GM23338 (cell line): ENCODE data around the gene BNC1. TPM values are rescaled to one million over a fixed set of nuclear protein-coding genes. Genes with fewer than 3 reads are reported as not detected.
A peak's percentile ranks its signal among the peaks of the same experiment; 100 is the strongest.

ENCODE experiments used
- ATAC-seq: fragments of 200-7000 bp; cut with Tn5 transposase; 3 replicates; pipeline ENCODE4 v1.9.1; 2020
- DNase-seq: peaks from one replicate; pipeline ENCODE4 v3.0.0-alpha.2; 2015; ENCODE audit warnings: low spot score
- H2AFZ ChIP-seq: fragments of 200-600 bp; sonication (generic); 2 replicates; pipeline ENCODE4 v1.8.0; 2016; ENCODE audit warnings: antibody characterized with exemption, mild to moderate bottlenecking, moderate library complexity
- H3F3A ChIP-seq: fragments of 200-600 bp; sonication (generic); replicated peaks from 2 replicates; pipeline ENCODE4 v1.8.0; 2017; ENCODE audit warnings: antibody characterized with exemption, mixed run types, low read depth
- H3K27ac ChIP-seq: fragments of 200-600 bp; sonication (generic); 2 replicates; pipeline ENCODE4 v1.6.1; 2016; ENCODE audit warnings: low read depth
- H3K27me3 ChIP-seq: fragments of 200-600 bp; sonication (generic); 2 replicates; pipeline ENCODE4 v1.8.0; 2016; ENCODE audit warnings: mild to moderate bottlenecking, mixed run types, moderate library complexity; ENCODE audit not compliant: insufficient read depth
- H3K36me3 ChIP-seq: fragments of 200-600 bp; sonication (generic); 2 replicates; pipeline ENCODE4 v1.8.0; 2016; ENCODE audit warnings: mild to moderate bottlenecking; ENCODE audit not compliant: insufficient read depth
- H3K4me1 ChIP-seq: fragments of 200-600 bp; sonication (generic); 2 replicates; pipeline ENCODE4 v1.8.0; 2016; ENCODE audit warnings: mild to moderate bottlenecking, moderate library complexity; ENCODE audit not compliant: insufficient read depth
- H3K4me2 ChIP-seq: fragments of 200-600 bp; sonication (generic); 2 replicates; pipeline ENCODE4 v1.7.1; 2017; ENCODE audit warnings: mixed run types
- H3K4me3 ChIP-seq: fragments of 200-600 bp; sonication (generic); 2 replicates; pipeline ENCODE4 v1.6.1; 2016; ENCODE audit warnings: mixed run types
- H3K79me2 ChIP-seq: fragments of 200-600 bp; sonication (generic); replicated peaks from 2 replicates; pipeline ENCODE4 v1.8.0; 2017; ENCODE audit warnings: mild to moderate bottlenecking; ENCODE audit not compliant: insufficient read depth
- H3K9me2 ChIP-seq: fragments of 200-600 bp; sonication (generic); 2 replicates; pipeline ENCODE4 v1.8.0; 2017; ENCODE audit not compliant: insufficient read depth
- H4K20me1 ChIP-seq: fragments of 200-600 bp; sonication (generic); replicated peaks from 2 replicates; pipeline ENCODE4 v1.8.0; 2017; ENCODE audit warnings: mild to moderate bottlenecking; ENCODE audit not compliant: insufficient read depth
- H3K27ac Mint-ChIP-seq: 2 replicates; pipeline ENCODE4 v1.8.0; 2020; ENCODE audit warnings: inconsistent platforms, mild to moderate bottlenecking, moderate library complexity, mixed read lengths
- H3K27me3 Mint-ChIP-seq: 3 replicates; pipeline ENCODE4 v1.8.0; 2022; ENCODE audit warnings: low read depth, mild to moderate bottlenecking, moderate library complexity, mixed read lengths, inconsistent platforms; ENCODE audit not compliant: insufficient read depth, poor library complexity
- H3K36me3 Mint-ChIP-seq: 3 replicates; pipeline ENCODE4 v1.8.0; 2021; ENCODE audit warnings: low read depth, mild to moderate bottlenecking, inconsistent platforms, moderate library complexity, mixed read lengths
- H3K4me1 Mint-ChIP-seq: 3 replicates; pipeline ENCODE4 v1.8.0; 2020; ENCODE audit warnings: mild to moderate bottlenecking, inconsistent platforms, mixed read lengths
- H3K4me3 Mint-ChIP-seq: 3 replicates; pipeline ENCODE4 v1.8.0; 2021; ENCODE audit warnings: moderate library complexity, mild to moderate bottlenecking, inconsistent platforms, mixed read lengths
- H3K9me3 Mint-ChIP-seq: 3 replicates; pipeline ENCODE4 v1.8.0; 2020; ENCODE audit warnings: moderate library complexity, mild to moderate bottlenecking, inconsistent platforms, mixed read lengths
- CREB1 ChIP-seq: fragments of 250-450 bp; sonication (Bioruptor Pico); IDR thresholded peaks from 2 replicates; pipeline ENCODE4 v1.5.0; 2020; ENCODE audit warnings: low read depth, mild to moderate bottlenecking, moderate library complexity
- EZH2 ChIP-seq: fragments of 200-600 bp; sonication (generic); IDR thresholded peaks from one replicate; pipeline ENCODE4 v1.8.0; 2017; ENCODE audit warnings: antibody characterized with exemption, mild to moderate bottlenecking, low read depth; ENCODE audit not compliant: unreplicated experiment
- EZH2phosphoT487 ChIP-seq: fragments of 200-600 bp; sonication (generic); IDR thresholded peaks from one replicate; pipeline ENCODE4 v1.8.1; 2018; ENCODE audit warnings: antibody characterized with exemption; ENCODE audit not compliant: unreplicated experiment
- NANOG ChIP-seq: IDR thresholded peaks from 2 replicates; pipeline ENCODE4 v1.6.1; 2016; ENCODE audit warnings: antibody characterized with exemption, borderline replicate concordance
- STAT1 ChIP-seq: IDR thresholded peaks from one replicate; pipeline ENCODE4 v1.6.1; 2016; ENCODE audit warnings: antibody characterized with exemption; ENCODE audit not compliant: unreplicated experiment
- ZNF331 ChIP-seq: fragments of 250-450 bp; sonication (Bioruptor Pico); IDR thresholded peaks from 2 replicates; pipeline ENCODE4 v1.5.0; 2020; ENCODE audit warnings: low read depth, mild to moderate bottlenecking, moderate library complexity
- polyA plus RNA-seq: library from polyadenylated mRNA; unstranded; fragments of >200 nt; fragmentation: Nextera tagmentation; extraction: Ambion mirVana; gene quantifications from 2 replicates; pipeline ENCODE4 v1.2.1, GENCODE V29; 2016
- total RNA-seq: library from RNA; depleted of rRNA; stranded (reverse); fragments of >200 nt; shearing (Covaris generic); gene quantifications from 2 replicates; pipeline ENCODE4 v1.2.3, GENCODE V29; 2014
- TF ChIP-seq, protein P1 (sequence below): IDR thresholded peaks from 2 replicates; pipeline ENCODE4 v1.6.1; 2016; ENCODE audit warnings: antibody characterized with exemption
- TF ChIP-seq, protein P2 (sequence below), 2 experiments: fragments of 200-600 bp in 1 of 2; sonication (generic) in 1 of 2; conservative IDR thresholded peaks; 2 replicates each; pipeline versions ENCODE4 v1.5.1 to v1.6.1; 2016 to 2017; ENCODE audit warnings: antibody characterized with exemption in 2 of 2, low read depth in 2 of 2, mild to moderate bottlenecking in 2 of 2, moderate library complexity in 1 of 2
- TF ChIP-seq, protein P3 (sequence below): IDR thresholded peaks from one replicate; pipeline ENCODE4 v1.6.1; 2018; ENCODE audit warnings: antibody characterized with exemption; ENCODE audit not compliant: unreplicated experiment

BNC1 gene
- total and polyA plus RNA-seq, 2 experiments from 2014 or later = 0.26 to 1.1 TPM

DNA sequence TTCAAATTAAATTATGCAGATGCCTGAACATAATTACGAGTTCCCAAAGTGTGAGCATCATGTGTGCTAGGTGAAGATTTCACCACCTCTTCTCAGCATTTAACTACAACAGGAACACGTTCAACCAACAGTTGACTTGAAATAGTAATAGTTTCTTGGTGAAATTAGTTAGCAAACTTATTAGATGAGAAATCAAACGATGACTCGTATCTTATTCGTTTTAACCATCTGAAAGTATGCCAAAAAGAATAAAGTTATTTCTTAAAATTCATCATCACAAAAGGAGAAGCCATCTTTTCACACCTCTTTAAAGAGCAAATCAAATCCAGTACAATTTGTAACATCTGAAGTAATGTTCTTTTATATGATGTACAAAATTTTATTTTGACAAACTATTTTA lies 2.3 kb downstream of the BNC1 start:
- peaks cover 3% of the 10 kb centered on the region; the same call in 1 of the 3 replicates for H3K9me3 Mint-ChIP-seq
- H3K36me3 Mint-ChIP-seq = no peaks in the 10 kb centered on the region
- H3K36me3 ChIP-seq = no peaks in the 10 kb centered on the region
- TF ChIP-seq EZH2 (no peak), CREB1 (CRISPR knock-in tag) (no peak)
- TF ChIP-seq, protein P1, sequence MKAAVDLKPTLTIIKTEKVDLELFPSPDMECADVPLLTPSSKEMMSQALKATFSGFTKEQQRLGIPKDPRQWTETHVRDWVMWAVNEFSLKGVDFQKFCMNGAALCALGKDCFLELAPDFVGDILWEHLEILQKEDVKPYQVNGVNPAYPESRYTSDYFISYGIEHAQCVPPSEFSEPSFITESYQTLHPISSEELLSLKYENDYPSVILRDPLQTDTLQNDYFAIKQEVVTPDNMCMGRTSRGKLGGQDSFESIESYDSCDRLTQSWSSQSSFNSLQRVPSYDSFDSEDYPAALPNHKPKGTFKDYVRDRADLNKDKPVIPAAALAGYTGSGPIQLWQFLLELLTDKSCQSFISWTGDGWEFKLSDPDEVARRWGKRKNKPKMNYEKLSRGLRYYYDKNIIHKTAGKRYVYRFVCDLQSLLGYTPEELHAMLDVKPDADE = no peak
- H3K4me3 Mint-ChIP-seq = peak overlapping the region; percentile 70; the same call in 1 of the 3 replicates
- no peaks in the 10 kb centered on the region for H3K9me2 ChIP-seq
- no peaks in the 10 kb centered on the region; the same call in none of the 2 replicates for H3K4me1 ChIP-seq
- H3K4me2 ChIP-seq = peak overlapping the region; percentile 88; the same call in 1 of the 2 replicates
- no peak overlapping the region for H3K27ac Mint-ChIP-seq
- peaks cover 80% of the 10 kb centered on the region for H3K27me3 ChIP-seq
- no peaks in the 10 kb centered on the region for H3K79me2 ChIP-seq
- H3K27ac ChIP-seq = no peak overlapping the region
- peaks cover 10% of the 10 kb centered on the region; the same call in 2 of the 3 replicates for H3K4me1 Mint-ChIP-seq
- DNase-seq = no peak
- no peak overlapping the region for H2AFZ ChIP-seq
- ATAC-seq = no peak
- H4K20me1 ChIP-seq = peaks cover 6% of the 10 kb centered on the region; the same call in 1 of the 2 replicates
- 0 out of 2 replicates have a peak, but pooled peaks cover 3% of the 10 kb centered on the region for H3F3A ChIP-seq
- H3K4me3 ChIP-seq = no peak overlapping the region; the same call in 1 of the 2 replicates
- H3K27me3 Mint-ChIP-seq = peaks cover 49% of the 10 kb centered on the region

DNA sequence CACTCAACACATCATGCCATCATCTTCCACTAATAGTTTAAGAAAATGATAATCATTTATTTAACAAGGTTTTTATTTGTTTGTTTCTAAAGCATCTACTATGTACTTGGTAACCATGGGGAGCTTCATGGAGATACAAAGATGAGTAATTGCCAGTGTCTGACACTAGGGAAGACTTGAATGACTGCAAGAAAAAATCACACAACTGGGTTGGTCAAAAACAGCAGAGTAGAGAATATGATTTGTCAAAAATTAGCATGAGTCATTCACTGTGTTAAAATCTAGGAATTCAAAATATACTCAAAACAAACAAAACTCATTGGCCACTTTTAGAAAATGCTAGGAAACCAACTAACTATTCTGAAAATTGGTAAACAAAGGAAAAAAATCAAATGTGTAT lies 6.3 kb downstream of the BNC1 start:
- Histone ChIP-seq H3K27ac (no peak overlapping the region), H3K9me2 (no peaks in the 10 kb centered on the region), H3K4me3 (no peak overlapping the region), H3F3A (no peaks in the 10 kb centered on the region), H3K4me1 (no peaks in the 10 kb centered on the region; the same call in 1 of the 2 replicates), H3K79me2 (no peaks in the 10 kb centered on the region), H3K4me2 (no peak overlapping the region), H3K36me3 (no peaks in the 10 kb centered on the region), H4K20me1 (peaks cover 6% of the 10 kb centered on the region; the same call in 1 of the 2 replicates), H2AFZ (no peak overlapping the region), H3K27me3 (peaks cover 42% of the 10 kb centered on the region)
- Mint-ChIP-seq H3K4me1 (peaks cover 5% of the 10 kb centered on the region; the same call in 2 of the 3 replicates), H3K36me3 (no peaks in the 10 kb centered on the region), H3K27ac (no peak overlapping the region), H3K27me3 (peaks cover 20% of the 10 kb centered on the region), H3K4me3 (no peak overlapping the region), H3K9me3 (no peaks in the 10 kb centered on the region)
- DNase-seq = no peak
- no peak for ATAC-seq
- TF ChIP-seq, protein P1 = no peak
- TF ChIP-seq EZH2 (no peak), EZH2phosphoT487 (no peak), STAT1 (no peak), ZNF331 (no peak), NANOG (no peak)
- TF ChIP-seq, protein P2, sequence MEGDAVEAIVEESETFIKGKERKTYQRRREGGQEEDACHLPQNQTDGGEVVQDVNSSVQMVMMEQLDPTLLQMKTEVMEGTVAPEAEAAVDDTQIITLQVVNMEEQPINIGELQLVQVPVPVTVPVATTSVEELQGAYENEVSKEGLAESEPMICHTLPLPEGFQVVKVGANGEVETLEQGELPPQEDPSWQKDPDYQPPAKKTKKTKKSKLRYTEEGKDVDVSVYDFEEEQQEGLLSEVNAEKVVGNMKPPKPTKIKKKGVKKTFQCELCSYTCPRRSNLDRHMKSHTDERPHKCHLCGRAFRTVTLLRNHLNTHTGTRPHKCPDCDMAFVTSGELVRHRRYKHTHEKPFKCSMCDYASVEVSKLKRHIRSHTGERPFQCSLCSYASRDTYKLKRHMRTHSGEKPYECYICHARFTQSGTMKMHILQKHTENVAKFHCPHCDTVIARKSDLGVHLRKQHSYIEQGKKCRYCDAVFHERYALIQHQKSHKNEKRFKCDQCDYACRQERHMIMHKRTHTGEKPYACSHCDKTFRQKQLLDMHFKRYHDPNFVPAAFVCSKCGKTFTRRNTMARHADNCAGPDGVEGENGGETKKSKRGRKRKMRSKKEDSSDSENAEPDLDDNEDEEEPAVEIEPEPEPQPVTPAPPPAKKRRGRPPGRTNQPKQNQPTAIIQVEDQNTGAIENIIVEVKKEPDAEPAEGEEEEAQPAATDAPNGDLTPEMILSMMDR (conservative IDR thresholded peaks at IDR 0.05; ENCODE audit: low read depth in 2 of 2) = no peak
- TF ChIP-seq, protein P3, sequence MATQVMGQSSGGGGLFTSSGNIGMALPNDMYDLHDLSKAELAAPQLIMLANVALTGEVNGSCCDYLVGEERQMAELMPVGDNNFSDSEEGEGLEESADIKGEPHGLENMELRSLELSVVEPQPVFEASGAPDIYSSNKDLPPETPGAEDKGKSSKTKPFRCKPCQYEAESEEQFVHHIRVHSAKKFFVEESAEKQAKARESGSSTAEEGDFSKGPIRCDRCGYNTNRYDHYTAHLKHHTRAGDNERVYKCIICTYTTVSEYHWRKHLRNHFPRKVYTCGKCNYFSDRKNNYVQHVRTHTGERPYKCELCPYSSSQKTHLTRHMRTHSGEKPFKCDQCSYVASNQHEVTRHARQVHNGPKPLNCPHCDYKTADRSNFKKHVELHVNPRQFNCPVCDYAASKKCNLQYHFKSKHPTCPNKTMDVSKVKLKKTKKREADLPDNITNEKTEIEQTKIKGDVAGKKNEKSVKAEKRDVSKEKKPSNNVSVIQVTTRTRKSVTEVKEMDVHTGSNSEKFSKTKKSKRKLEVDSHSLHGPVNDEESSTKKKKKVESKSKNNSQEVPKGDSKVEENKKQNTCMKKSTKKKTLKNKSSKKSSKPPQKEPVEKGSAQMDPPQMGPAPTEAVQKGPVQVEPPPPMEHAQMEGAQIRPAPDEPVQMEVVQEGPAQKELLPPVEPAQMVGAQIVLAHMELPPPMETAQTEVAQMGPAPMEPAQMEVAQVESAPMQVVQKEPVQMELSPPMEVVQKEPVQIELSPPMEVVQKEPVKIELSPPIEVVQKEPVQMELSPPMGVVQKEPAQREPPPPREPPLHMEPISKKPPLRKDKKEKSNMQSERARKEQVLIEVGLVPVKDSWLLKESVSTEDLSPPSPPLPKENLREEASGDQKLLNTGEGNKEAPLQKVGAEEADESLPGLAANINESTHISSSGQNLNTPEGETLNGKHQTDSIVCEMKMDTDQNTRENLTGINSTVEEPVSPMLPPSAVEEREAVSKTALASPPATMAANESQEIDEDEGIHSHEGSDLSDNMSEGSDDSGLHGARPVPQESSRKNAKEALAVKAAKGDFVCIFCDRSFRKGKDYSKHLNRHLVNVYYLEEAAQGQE = no peak
